Prostate gland (tissue), 2 donors: ENCODE results near the gene BRD1. TPM values are rescaled to one million over a fixed set of nuclear protein-coding genes. Genes with fewer than 3 reads are reported as not detected.

Source experiments
- DNase-seq: peaks from one replicate; pipeline ENCODE4 v3.0.0-alpha.2; 2019; ENCODE audit warnings: low spot score
- H3K27ac ChIP-seq, 2 donors: fragments of 200-600 bp; sonication (generic); 2 replicates each; pipeline ENCODE4 v1.5.1; 2017 to 2019
- H3K27me3 ChIP-seq: fragments of 200-600 bp; sonication (generic); replicated peaks from 2 replicates; pipeline ENCODE4 v1.5.1; 2019; ENCODE audit not compliant: insufficient read depth
- H3K36me3 ChIP-seq, 2 donors: fragments of 200-600 bp; sonication (generic); 1 replicate in 1 of 2; 2 replicates in 1 of 2; pipeline versions ENCODE4 v1.5.1 to v1.8.1; 2017 to 2019
- H3K4me1 ChIP-seq: fragments of 200-600 bp; sonication (generic); replicated peaks from 2 replicates; pipeline ENCODE4 v1.5.1; 2019
- H3K4me3 ChIP-seq, 2 donors: fragments of 200-600 bp; sonication (generic); 2 replicates each; pipeline ENCODE4 v1.5.1; 2017 to 2019
- H3K9me3 ChIP-seq: fragments of 200-600 bp; sonication (generic); 2 replicates; pipeline ENCODE4 v1.5.1; 2017
- CTCF ChIP-seq, 4 experiments: fragments of 200-600 bp in 2 of 4; fragments of 450-650 bp in 2 of 4; sonication (generic) in 2 of 4; IDR thresholded peaks; 1 replicate in 3 of 4; 2 replicates in 1 of 4; pipeline ENCODE4 v1.5.1; 2016 to 2019; ENCODE audit warnings: antibody characterized with exemption in 4 of 4, mild to moderate bottlenecking in 2 of 4, moderate library complexity in 2 of 4
- POLR2A ChIP-seq: fragments of 450-650 bp; IDR thresholded peaks from one replicate; pipeline ENCODE4 v1.6.1; 2016; ENCODE audit warnings: antibody characterized with exemption, mild to moderate bottlenecking
- POLR2AphosphoS5 ChIP-seq: sonication (generic); formaldehyde crosslinking; IDR thresholded peaks from one replicate; pipeline ENCODE4 v1.6.1; 2017; ENCODE audit warnings: antibody characterized with exemption
- WGBS: methylation state at CpG from one replicate; pipeline ENCODE4 v1.1.5; 2018; 5-methylcytosine and 5-hydroxymethylcytosine counted together
- intact Hi-C: fragments of 100-400 bp; cut with DNase I; formaldehyde crosslinking; loops from one replicate; pipeline ENCODE4 v1.14.2; 2022
- total RNA-seq, 2 donors: library from RNA; depleted of rRNA; stranded (reverse); fragments of >200 nt; gene quantifications; one replicate each; pipeline ENCODE4 v1.1.0, GENCODE V29; 2016

The BRD1 gene
- total RNA-seq, 2 donors from 2014 or later, result 40.3 to 74.2 TPM

- H3K27me3 ChIP-seq, result peaks cover 9% of the 10 kb centered on the region
- no peak for TF ChIP-seq CTCF (IDR thresholded peaks at IDR 0.05)
- TF ChIP-seq POLR2AphosphoS5, result no peak
- TF ChIP-seq POLR2A, result no peak
- no peaks in the 10 kb centered on the region for H3K9me3 ChIP-seq
- no peaks in the 10 kb centered on the region for H3K36me3 ChIP-seq
- no peak overlapping the region for H3K27ac ChIP-seq
- intact Hi-C loops, result no loop called here
- WGBS, result 42% methylated on average over 16 of the region's 16 CpGs
- DNase-seq, result no peak
- H3K4me3 ChIP-seq, result no peak overlapping the region
- no peaks in the 10 kb centered on the region for H3K4me1 ChIP-seq
Measured at GRCh38 chr22:49727881-49728569, 99.6 kb downstream of the BRD1 start.

- 82% methylated on average over 27 of the region's 27 CpGs for whole genome bisulfite sequencing
- no peaks in the 10 kb centered on the region for H3K4me1 ChIP-seq
- peaks cover 9% of the 10 kb centered on the region for H3K27me3 ChIP-seq
- no peaks in the 10 kb centered on the region for H3K36me3 ChIP-seq
- DNase-seq, result no peak
- no peak for TF ChIP-seq CTCF (IDR thresholded peaks at IDR 0.05)
- TF ChIP-seq POLR2A, result no peak
- TF ChIP-seq POLR2AphosphoS5, result no peak
- no peaks in the 10 kb centered on the region for H3K9me3 ChIP-seq
- intact Hi-C loops, result no loop called here
- no peak overlapping the region for H3K27ac ChIP-seq
- H3K4me3 ChIP-seq, result no peak overlapping the region
Measured at GRCh38 chr22:49727191-49727880, 100.3 kb downstream of the BRD1 start.

- no peaks in the 10 kb centered on the region for H3K36me3 ChIP-seq
- no peaks in the 10 kb centered on the region for H3K4me1 ChIP-seq
- 63% methylated on average over 17 of the region's 17 CpGs for WGBS
- H3K4me3 ChIP-seq, result no peak overlapping the region
- no peaks in the 10 kb centered on the region for H3K9me3 ChIP-seq
- no peak for DNase-seq
- peaks cover 9% of the 10 kb centered on the region for H3K27me3 ChIP-seq
- no peak for TF ChIP-seq POLR2AphosphoS5
- TF ChIP-seq CTCF (IDR thresholded peaks at IDR 0.05), result no peak
- TF ChIP-seq POLR2A, result no peak
- H3K27ac ChIP-seq, result no peak overlapping the region
- intact Hi-C loops, result no loop called here
Measured at GRCh38 chr22:49726701-49727101, 101.0 kb downstream of the BRD1 start.

GRCh38 chr22:49726022-49726681 is 101.5 kb downstream of the BRD1 start:
- TF ChIP-seq POLR2AphosphoS5 (no peak), CTCF (IDR thresholded peaks at IDR 0.05) (no peak), POLR2A (no peak)
- no peak overlapping the region for H3K27ac ChIP-seq
- H3K4me3 ChIP-seq, result no peak overlapping the region
- H3K36me3 ChIP-seq, result no peaks in the 10 kb centered on the region
- intact Hi-C loops, result no loop called here
- DNase-seq, result no peak
- no peaks in the 10 kb centered on the region for H3K9me3 ChIP-seq
- no peaks in the 10 kb centered on the region for H3K4me1 ChIP-seq
- H3K27me3 ChIP-seq, result peaks cover 9% of the 10 kb centered on the region
- WGBS, result 84% methylated on average over 10 of the region's 10 CpGs
